ENCODE data around the gene RTN4R.
"Not testable (repeated sequence)": the region's sequence is repeated elsewhere in the genome, so short reads cannot be mapped to it uniquely, and the experiment has no call there.

Gene RTN4R

DNA sequence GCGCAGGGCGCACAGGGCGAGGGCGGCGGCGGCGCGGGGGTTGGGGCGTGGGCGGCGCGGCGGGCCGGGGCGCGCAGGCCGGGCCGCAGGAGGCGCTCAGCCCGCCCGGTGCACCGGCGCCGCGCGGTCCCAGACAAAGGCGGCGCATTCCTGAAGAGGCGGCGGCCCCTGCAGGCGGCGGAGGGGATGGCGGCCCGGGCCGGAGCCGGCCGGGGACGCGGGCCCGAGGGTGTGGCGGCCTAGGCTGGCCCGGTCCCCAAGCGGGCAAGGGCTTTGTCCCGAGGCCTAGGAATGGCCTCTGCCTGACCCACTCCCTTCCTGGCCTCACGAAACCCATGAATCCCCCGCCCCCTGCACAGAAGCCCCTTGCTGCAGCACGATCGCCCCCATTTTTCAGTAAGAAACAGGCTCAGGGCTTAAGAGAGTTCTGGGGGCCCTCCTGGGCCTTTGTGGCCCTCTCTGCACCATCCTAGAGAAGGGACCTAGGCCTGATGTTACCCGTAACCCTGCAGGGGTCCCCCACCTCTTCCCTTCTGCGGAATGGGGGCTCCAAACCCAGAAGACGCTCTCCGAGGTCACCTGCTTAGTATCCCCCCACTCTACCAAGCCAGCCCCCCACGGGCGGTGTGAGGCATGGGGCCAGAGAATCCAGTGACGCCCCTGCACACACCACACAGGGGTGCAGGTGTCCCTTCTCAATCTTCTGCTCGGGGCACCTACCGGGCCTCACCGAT, at the start of gene RTN4R:
Gene RTN4R (minus strand): TSS at position 40 of the 734 bp plus-strand sequence. CDS start 226 bp downstream, outside the sequence.
- no peak for DNase-seq

- DNase-seq, result not testable (repeated sequence)
Measured at GRCh38 chr22:20317402-20318042, 49.4 kb upstream of the RTN4R start.

GRCh38 chr22:20316844-20317401, 48.8 kb upstream of the RTN4R start:
- no peak for DNase-seq

DNA sequence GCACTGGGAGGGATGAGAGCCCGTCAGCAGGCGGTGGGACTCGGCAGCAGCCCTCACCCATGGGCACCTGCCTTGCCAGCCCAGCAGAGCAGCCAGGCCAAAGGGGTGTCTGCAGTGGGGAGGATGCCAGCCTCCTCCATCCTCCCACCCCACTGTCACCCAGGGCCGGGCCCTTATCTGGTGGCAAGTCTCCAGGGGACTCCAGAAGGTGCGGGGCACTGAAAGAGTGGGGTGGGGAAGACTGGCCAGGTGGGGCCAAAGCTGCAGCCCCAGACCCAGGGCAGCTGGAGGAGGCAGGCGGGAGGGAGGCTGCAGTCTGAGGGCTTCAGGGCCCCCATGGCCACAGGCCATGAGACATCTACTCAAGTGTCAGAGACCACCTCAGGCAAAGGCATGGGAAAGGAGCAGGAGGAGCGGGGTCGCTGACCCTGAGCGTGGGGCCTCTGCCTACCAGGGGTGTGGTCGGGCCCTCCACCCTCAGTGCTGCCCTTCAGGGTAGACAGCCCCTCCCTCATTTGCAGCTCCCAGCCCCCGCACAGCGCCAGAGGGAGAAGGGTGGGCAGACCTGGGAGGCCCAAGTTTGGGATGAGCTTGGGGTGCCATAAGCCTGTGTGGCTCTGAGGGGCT, 48.2 kb upstream of the RTN4R start:
- no peak for DNase-seq

DNA sequence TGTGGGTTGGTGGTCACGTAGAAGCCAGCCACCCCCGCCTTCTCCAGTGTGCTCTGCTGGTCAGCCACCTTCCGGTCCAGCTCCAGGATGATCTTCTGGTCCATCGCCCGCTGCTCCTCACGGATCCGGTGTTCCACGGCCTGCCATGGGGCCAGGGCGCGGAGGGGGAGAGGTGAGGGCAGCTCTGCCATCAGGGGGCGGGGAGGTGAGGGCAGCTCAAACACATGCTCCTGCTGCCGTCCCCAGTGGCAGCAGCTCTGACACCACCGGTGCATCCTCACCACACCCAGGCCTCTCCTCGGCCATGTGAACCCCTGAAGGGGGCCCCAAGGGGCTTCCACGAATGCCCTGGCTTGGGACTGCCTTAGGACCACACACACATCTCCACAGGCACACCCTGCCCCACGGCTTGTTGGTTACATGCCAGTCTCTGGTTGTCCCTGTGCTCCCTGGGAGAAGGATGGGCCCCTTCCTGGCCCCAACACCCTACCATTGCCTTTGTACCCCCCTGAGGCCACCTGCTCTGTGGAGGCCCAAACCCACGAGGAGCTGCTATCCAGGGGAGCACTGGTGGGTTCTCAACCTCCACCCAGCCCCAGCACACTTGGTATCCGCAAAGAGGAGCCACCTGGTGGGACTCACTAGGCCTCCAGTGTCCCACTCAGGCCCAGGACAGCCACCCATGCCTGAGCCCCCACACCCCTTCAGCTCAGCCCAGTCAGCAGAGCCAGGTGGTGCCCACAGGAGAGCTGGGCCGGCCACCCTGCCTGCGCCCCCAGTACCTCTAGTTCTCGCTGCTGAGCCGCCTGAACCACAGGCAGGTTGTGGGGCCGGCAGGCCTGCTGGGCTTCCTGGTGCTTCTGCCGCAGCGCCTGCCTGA, 47.5 kb upstream of the RTN4R start:
- no peak for DNase-seq

DNA sequence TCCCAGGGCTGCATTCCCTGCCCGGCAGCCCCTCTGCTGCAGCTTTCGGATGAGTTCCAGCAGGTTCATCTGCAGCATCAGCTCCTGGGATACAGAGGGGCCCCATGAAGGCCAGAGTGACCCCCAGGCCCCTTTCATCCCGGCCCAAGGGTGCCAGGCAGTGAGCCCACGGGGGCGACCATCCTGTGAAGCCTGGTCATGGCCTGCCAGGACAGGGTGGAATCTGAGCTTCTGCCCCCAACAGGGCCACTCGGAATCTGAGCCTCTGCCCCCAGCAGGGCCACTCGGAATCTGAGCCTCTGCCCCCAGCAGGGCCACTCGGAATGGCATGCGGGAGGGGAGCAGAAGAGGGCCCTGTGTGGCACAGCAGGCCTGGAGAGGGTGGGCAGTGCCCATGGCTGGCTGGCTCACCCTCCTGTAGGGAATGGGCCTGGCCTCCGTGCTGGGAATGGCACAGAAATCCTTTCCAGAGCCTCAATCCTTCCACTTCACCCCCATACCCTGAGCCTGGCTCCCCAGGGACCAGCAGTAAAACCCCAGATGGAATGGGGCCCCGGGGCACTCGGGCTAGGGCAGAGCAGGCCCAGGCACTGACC, 46.7 kb upstream of the RTN4R start:
- not testable (repeated sequence) for DNase-seq

DNA sequence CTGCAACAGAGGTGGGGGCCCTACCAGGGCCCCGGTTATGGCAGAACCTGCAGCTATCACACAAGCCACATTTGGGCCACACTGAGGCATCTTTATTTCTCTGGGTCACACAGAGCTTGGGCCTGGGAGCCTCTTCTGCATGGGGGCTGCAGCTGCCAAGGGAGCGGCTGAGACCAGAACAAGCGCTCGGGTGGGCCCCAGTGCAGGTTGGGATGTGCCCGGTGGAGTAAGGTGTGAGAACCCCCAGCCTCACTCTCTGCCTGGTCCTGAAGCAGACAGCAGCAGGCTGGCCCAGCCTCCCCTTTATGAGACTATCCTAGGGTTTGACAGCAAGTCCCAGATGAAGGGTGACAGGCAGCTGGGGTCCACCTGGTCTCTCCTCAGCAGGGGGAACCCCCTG, 46.1 kb upstream of the RTN4R start:
- not testable (repeated sequence) for DNase-seq

GRCh38 chr22:20313306-20314077, 45.4 kb upstream of the RTN4R start:
- not testable (repeated sequence) for DNase-seq

- no peak for DNase-seq
Measured at GRCh38 chr22:20312396-20313191, 44.5 kb upstream of the RTN4R start.

GRCh38 chr22:20311249-20312062, 43.3 kb upstream of the RTN4R start:
- not testable (repeated sequence) for DNase-seq

GRCh38 chr22:20310773-20311172, 42.7 kb upstream of the RTN4R start:
- not testable (repeated sequence) for DNase-seq

- DNase-seq, result not testable (repeated sequence)
Measured at GRCh38 chr22:20310180-20310579, 42.1 kb upstream of the RTN4R start.

DNA sequence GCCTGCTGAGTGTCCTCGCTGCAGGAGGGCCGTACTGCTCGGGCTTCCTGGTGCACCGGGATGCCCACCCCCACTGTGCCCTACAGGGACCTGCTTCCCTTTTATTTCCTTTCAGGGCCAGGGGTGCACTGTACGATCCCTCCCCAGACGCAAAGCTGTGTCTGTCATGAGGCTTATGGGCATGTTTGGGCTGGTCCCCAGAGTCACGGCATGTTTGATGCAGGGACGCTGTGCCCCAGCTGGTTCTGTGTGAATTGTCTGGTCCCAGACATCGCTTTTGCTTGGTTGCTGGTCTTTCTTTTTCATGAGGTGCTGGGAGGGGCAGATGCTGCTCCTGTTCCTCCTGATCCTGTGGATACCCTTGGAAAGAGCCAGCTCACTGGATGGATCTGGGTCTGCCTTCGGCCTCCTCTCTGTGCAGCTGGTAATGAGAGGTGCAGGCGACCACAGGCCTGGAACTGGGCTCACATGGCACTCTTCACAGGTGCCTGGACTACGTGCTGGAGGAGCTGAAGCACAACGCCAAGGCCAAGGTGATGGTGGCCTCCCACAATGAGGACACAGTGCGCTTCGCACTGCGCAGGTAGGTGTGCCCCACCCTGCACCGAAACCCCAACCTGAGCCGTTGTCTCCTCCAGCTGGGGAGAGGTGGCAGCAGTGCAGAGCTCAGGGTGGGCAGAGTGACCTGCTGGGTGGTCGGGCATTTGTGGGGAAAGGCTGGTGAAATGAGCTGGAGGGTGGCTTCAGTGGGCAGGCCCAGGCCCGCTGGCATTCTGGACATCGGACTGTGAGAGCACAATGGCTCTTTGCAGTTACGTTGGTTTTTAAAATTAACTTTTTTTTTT, 40.9 kb upstream of the RTN4R start:
- not testable (repeated sequence) for DNase-seq

DNA sequence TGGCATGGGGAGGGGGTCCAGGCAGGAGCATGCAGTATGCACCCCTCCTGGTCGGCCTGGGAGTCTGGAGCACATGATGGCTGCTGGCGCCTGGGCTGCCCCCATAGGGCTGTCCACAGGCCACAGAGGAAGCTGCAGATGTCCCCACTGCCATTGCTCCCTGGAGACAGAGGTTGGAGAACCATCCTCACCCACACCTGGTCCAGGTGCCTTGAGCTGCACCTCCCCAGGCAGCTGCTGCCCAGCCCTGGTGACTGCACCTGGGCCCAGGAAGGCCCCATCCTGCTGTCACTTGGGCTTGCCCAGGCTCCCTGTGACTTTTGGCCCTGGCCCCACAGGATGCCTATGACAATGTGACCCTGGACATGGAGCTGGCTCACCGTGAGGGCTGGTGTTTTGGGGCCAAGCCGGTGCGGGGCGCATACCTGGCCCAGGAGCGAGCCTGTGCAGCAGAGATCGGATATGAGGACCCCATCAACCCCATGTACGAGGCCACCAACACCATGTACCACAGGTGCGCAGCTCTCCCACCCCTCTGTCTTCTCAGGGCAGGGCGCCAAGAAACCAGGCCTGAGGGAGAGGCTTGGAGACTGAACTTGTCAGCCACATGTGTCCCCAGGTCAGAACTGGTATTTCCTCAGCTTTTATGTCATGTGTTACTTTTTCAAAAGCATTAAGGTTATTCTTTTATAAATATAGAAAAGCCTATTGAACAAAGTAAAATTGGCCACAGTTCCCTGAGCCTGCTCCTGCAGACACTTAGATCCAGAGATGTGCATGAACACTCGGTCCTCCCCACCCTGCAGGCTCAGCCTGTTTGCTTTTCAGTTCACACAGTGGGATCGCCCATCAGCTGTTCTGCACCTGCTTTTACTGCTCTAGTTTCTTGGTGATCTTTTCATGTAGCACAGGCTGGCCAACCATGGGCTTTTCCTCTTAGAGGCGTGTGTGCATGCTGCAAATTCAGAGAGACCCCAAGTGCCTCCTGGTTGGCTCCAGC, 39.6 kb upstream of the RTN4R start:
- DNase-seq, result not testable (repeated sequence)

- DNase-seq, result not testable (repeated sequence)
Measured at GRCh38 chr22:20306646-20307447, 38.7 kb upstream of the RTN4R start.

- DNase-seq, result no peak
Measured at GRCh38 chr22:20305894-20306645, 38.0 kb upstream of the RTN4R start.
